GM12878 (cell line): ENCODE results near the gene TNFAIP3. TPM values are rescaled to one million over a fixed set of nuclear protein-coding genes. Genes with fewer than 3 reads are reported as not detected.

ENCODE experiments used
- ATAC-seq: fragments of 200-7000 bp; cut with Tn5 transposase; 3 replicates; pipeline ENCODE4 v1.9.1; 2020; ENCODE audit warnings: mild to moderate bottlenecking, moderate library complexity
- BruUV-seq: library from RNA; stranded (reverse); fragments of 400-500 nt; replicated peaks from 2 replicates; lab custom pipeline; 2021; lab: Mats Ljungman, UMichigan
- CTCF ChIA-PET: fragments of 300-600 bp; sonication (Branson Sonifier 250); formaldehyde crosslinking; extraction: SDS; loops from one replicate; lab custom pipeline; 2021; ENCODE audit warnings: inconsistent platforms; lab: Yijun Ruan, JAX
- POLR2A ChIA-PET: fragments of 350-600 bp; formaldehyde crosslinking; extraction: SDS; loops from one replicate; lab custom pipeline; 2021; ENCODE audit warnings: inconsistent platforms; lab: Charles Lee
- RAD21 ChIA-PET: fragments of 300-600 bp; sonication (Branson Sonifier 250); formaldehyde crosslinking; loops from one replicate; lab custom pipeline; 2023; ENCODE audit warnings: antibody characterized with exemption; ENCODE audit not compliant: unreplicated experiment; lab: Charles Lee
- SMC1A ChIA-PET: fragments of 300-600 bp; sonication (Branson Sonifier 250); formaldehyde crosslinking; loops from one replicate; lab custom pipeline; 2023; ENCODE audit not compliant: unreplicated experiment, uncharacterized antibody; lab: Charles Lee
- DNase-seq: peaks from one replicate; pipeline ENCODE4 v3.0.0-alpha.2; 2011; ENCODE audit warnings: low read depth, low spot score
- FAIRE-seq: peaks from 3 replicates; lab custom pipeline; 2011; peaks lifted over from hg19 to GRCh38; lab: Jason Lieb, UNC
- H2AFZ ChIP-seq: 2 replicates; pipeline ENCODE4 v1.6.0; 2011; ENCODE audit warnings: low read depth, low read length, control low read depth; ENCODE audit not compliant: control insufficient read depth
- H3K27ac ChIP-seq: 2 replicates; pipeline ENCODE4 v1.5.1; 2011; ENCODE audit warnings: control low read depth; ENCODE audit not compliant: control insufficient read depth, insufficient read depth
- H3K27me3 ChIP-seq, 2 experiments: replicated peaks in 1 of 2; 2 replicates each; pipeline versions ENCODE4 v1.6.0 to v1.6.1; 2011; ENCODE audit warnings: low read length in 1 of 2; ENCODE audit not compliant: control insufficient read depth in 2 of 2, insufficient read depth in 2 of 2
- H3K36me3 ChIP-seq, 2 experiments: 2 replicates each; pipeline ENCODE4 v1.5.1; 2011; ENCODE audit warnings: low read length in 1 of 2; ENCODE audit not compliant: control insufficient read depth in 2 of 2, insufficient read depth in 2 of 2
- H3K4me1 ChIP-seq: 2 replicates; pipeline ENCODE4 v1.6.1; 2011; ENCODE audit warnings: mild to moderate bottlenecking, low read length, moderate library complexity, mixed read lengths; ENCODE audit not compliant: control insufficient read depth, insufficient read depth
- H3K4me2 ChIP-seq: 2 replicates; pipeline ENCODE4 v1.6.0; 2011; ENCODE audit warnings: control low read depth; ENCODE audit not compliant: control insufficient read depth, insufficient read depth
- H3K4me3 ChIP-seq: fragments of 200-600 bp; sonication (generic); 2 replicates; pipeline ENCODE4 v1.5.1; 2016
- H3K79me2 ChIP-seq: 2 replicates; pipeline ENCODE4 v1.6.0; 2011; ENCODE audit warnings: low read length; ENCODE audit not compliant: control insufficient read depth, insufficient read depth
- H3K9ac ChIP-seq: 2 replicates; pipeline ENCODE4 v1.8.0; 2011; ENCODE audit warnings: low read length, control low read depth, mixed read lengths; ENCODE audit not compliant: control insufficient read depth, insufficient read depth
- H3K9me3 ChIP-seq: replicated peaks from 3 replicates; pipeline ENCODE4 v1.5.1; 2011; ENCODE audit warnings: mild to moderate bottlenecking, low read length; ENCODE audit not compliant: control insufficient read depth, insufficient read depth
- H4K20me1 ChIP-seq: 2 replicates; pipeline ENCODE4 v1.6.0; 2011; ENCODE audit not compliant: control insufficient read depth, insufficient read depth
- MEF2A ChIP-seq: IDR thresholded peaks from 2 replicates; pipeline ENCODE4 v1.6.1; 2011; ENCODE audit warnings: low read depth, mild to moderate bottlenecking, low read length, moderate library complexity; ENCODE audit not compliant: insufficient read depth
- MTA3 ChIP-seq: IDR thresholded peaks from 2 replicates; pipeline ENCODE4 v1.6.1; 2012; ENCODE audit warnings: low read length, inconsistent platforms, borderline replicate concordance
- YY1 ChIP-seq: IDR thresholded peaks from 2 replicates; pipeline ENCODE4 v1.6.1; 2011; ENCODE audit warnings: low read depth, mild to moderate bottlenecking, low read length
- WGBS: methylation state at CpG from one replicate; pipeline ENCODE4 v1.1.6; 2016; ENCODE audit warnings: low lambda C conversion rate; ENCODE audit not compliant: insufficient replicate concordance, insufficient coverage; ENCODE audit errors: missing lambda C conversion rate; 5-methylcytosine and 5-hydroxymethylcytosine counted together
- in situ Hi-C: fragments of 300-500 bp; cut with MboI; formaldehyde crosslinking; loops from 9 replicates; pipeline ENCODE4 v1.14.3; 2018; ENCODE audit warnings: mixed read lengths
- intact Hi-C: fragments of 100-400 bp; cut with micrococcal nuclease; formaldehyde crosslinking; loops from one replicate; pipeline ENCODE4 v1.14.2; 2022; ENCODE audit not compliant: unreplicated experiment
- polyA plus RNA-seq, 11 experiments: library from polyadenylated mRNA; depleted of rRNA in 4 of 11; unstranded in 6 of 11; stranded (reverse) in 5 of 11; fragments of >200 nt; fragmentation: Nextera tagmentation in 4 of 11; fragmentation: Illumina TruSeq in 1 of 11; extraction: Ambion mirVana in 4 of 11; extraction: Trizol in 1 of 11; gene quantifications; 1 replicate in 1 of 11; 2 replicates in 10 of 11; pipeline versions ENCODE4 v1.2.1 to v1.2.3, GENCODE V29; 2011 to 2016; ENCODE audit warnings: inconsistent platforms in 2 of 11, missing spikeins in 2 of 11, low read depth in 1 of 11
- total RNA-seq, 4 experiments: library from RNA; depleted of rRNA in 3 of 4; stranded (reverse); fragments of >200 nt in 3 of 4; fragmentation: Illumina TruSeq in 1 of 4; extraction: Trizol in 1 of 4; gene quantifications; 2 replicates each; pipeline versions ENCODE4 v1.2.1 to v1.2.3, GENCODE V29; 2013 to 2021
- TF ChIP-seq, protein P1 (sequence below): IDR thresholded peaks from 2 replicates; pipeline ENCODE4 v1.6.1; 2012; ENCODE audit warnings: low read depth, low read length, improper control_type of control experiment
- TF ChIP-seq, protein P2 (sequence below): fragments of 450-650 bp; IDR thresholded peaks from 2 replicates; pipeline ENCODE4 v1.6.1; 2017; ENCODE audit warnings: mild to moderate bottlenecking, low read depth, inconsistent platforms; ENCODE audit not compliant: poor library complexity, severe bottlenecking

Gene TNFAIP3
- total and polyA plus RNA-seq, 10 of the 15 experiments (the other 5 are each of a cell fraction or from before 2014, with no cell fraction given), result 18.0 to 350 (median 127) TPM

DNA sequence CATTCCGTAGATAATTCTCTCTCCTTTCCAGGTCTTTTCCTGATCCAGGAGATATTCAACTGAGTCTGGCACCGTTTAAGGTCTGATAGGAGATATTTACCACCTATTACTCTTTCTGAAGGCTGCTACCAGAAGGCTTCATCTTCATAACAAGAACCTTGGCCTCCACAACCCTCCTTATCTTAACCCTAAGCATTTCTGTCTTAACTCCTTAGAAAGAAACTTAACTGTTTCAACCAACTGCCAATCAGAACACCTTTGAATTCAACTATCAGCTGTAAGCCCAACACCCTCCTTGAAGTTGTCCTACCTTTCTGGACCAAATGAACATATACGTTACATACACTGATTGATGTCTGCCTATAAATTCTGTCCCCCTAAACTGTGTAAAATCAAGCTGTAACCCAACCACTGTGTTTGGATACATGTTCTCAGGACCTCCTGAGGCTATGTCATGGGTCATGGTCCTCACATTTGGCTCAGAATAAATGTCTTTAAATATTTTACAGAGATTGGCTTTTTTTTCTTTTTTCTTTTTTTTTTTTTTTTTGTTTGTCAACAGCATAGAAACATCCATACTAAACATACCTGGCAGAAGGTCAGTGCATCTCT, 6.6 kb upstream of the TNFAIP3 start:
- Histone ChIP-seq H2AFZ (no peak overlapping the region), H3K9me3 (no peaks in the 10 kb centered on the region; the same call in 1 of the 3 replicates), H3K4me3 (no peak overlapping the region), H3K27ac (no peak overlapping the region), H4K20me1 (no peaks in the 10 kb centered on the region)
- FAIRE-seq, result no peak
- ChIA-PET CTCF (interaction anchor here (0.9 to 14.4 kb wide), 3 partner anchors 12 to 156 kb away, joined by 4 to 149 read pairs (median 4); no protein-coding TSS in a partner anchor), SMC1A (interaction anchor here (1.2 to 30.6 kb wide), 7 partner anchors 8 to 86 kb away, joined by 4 to 1237 read pairs (median 7); no protein-coding TSS in a partner anchor)
- DNase-seq, result no peak
- intact Hi-C loops, result no loop called here
- no peak for TF ChIP-seq MTA3
- TF ChIP-seq MEF2A, result no peak
- TF ChIP-seq, protein P1, sequence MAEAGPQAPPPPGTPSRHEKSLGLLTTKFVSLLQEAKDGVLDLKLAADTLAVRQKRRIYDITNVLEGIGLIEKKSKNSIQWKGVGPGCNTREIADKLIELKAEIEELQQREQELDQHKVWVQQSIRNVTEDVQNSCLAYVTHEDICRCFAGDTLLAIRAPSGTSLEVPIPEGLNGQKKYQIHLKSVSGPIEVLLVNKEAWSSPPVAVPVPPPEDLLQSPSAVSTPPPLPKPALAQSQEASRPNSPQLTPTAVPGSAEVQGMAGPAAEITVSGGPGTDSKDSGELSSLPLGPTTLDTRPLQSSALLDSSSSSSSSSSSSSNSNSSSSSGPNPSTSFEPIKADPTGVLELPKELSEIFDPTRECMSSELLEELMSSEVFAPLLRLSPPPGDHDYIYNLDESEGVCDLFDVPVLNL, result no peak
- TF ChIP-seq YY1, result no peak
- TF ChIP-seq, protein P2, sequence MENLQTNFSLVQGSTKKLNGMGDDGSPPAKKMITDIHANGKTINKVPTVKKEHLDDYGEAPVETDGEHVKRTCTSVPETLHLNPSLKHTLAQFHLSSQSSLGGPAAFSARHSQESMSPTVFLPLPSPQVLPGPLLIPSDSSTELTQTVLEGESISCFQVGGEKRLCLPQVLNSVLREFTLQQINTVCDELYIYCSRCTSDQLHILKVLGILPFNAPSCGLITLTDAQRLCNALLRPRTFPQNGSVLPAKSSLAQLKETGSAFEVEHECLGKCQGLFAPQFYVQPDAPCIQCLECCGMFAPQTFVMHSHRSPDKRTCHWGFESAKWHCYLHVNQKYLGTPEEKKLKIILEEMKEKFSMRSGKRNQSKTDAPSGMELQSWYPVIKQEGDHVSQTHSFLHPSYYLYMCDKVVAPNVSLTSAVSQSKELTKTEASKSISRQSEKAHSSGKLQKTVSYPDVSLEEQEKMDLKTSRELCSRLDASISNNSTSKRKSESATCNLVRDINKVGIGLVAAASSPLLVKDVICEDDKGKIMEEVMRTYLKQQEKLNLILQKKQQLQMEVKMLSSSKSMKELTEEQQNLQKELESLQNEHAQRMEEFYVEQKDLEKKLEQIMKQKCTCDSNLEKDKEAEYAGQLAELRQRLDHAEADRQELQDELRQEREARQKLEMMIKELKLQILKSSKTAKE, result no peak
- TF ChIP-seq, all 136 proteins: peak for 0
- H3K27me3 ChIP-seq, result no peaks in the 10 kb centered on the region
- ATAC-seq, result no peak
- ChIA-PET RAD21 (interaction anchor here (1.3 to 8.4 kb wide), 3 partner anchors 14 to 70 kb away, joined by 3 to 117 read pairs (median 4); no protein-coding TSS in a partner anchor), POLR2A (interaction anchor here (0.6 kb wide), 1 partner anchor 79 kb away, joined by 3 read pairs; no protein-coding TSS in a partner anchor)
- peaks cover 4% of the 10 kb centered on the region for H3K79me2 ChIP-seq
- 82% methylated on average over 3 of the region's 3 CpGs for WGBS
- BruUV-seq, result no TSS peak
- H3K9ac ChIP-seq, result no peak overlapping the region
- H3K4me2 ChIP-seq, result no peak overlapping the region
- no peaks in the 10 kb centered on the region for H3K36me3 ChIP-seq
- H3K4me1 ChIP-seq, result no peaks in the 10 kb centered on the region
- in situ Hi-C loops, result no loop called here
